Effector memory CD8-positive, alpha-beta T cell (primary cell): ENCODE measurements around the gene ARHGAP33.
"Not testable (repeated sequence)": the region's sequence is repeated elsewhere in the genome, so short reads cannot be mapped to it uniquely, and the experiment has no call there.

Experiments used
- ATAC-seq: fragments of 150-1000 bp; cut with Tn5 transposase; replicated peaks from 2 replicates; pipeline ENCODE4 v1.10.0; 2021; ENCODE audit warnings: mild to moderate bottlenecking, moderate library complexity
- DNase-seq, 3 experiments: peaks; one replicate each; pipeline ENCODE4 v3.0.0; 2021
- H3K27ac Mint-ChIP-seq, 2 donors: one replicate each; pipeline ENCODE4 v1.8.0; 2022; ENCODE audit warnings: mild to moderate bottlenecking in 2 of 2, mixed read lengths in 2 of 2, moderate library complexity in 2 of 2
- H3K27me3 Mint-ChIP-seq, 2 donors: one replicate each; pipeline ENCODE4 v1.8.0; 2022; ENCODE audit warnings: mixed read lengths in 2 of 2
- H3K36me3 Mint-ChIP-seq: one replicate; pipeline ENCODE4 v1.8.0; 2022; ENCODE audit warnings: mild to moderate bottlenecking, moderate library complexity, mixed read lengths; ENCODE audit not compliant: insufficient read depth
- H3K4me1 Mint-ChIP-seq, 2 donors: one replicate each; pipeline ENCODE4 v1.8.0; 2022; ENCODE audit warnings: low read depth in 2 of 2, mixed read lengths in 2 of 2
- H3K4me3 Mint-ChIP-seq, 2 donors: one replicate each; pipeline ENCODE4 v1.8.0; 2022; ENCODE audit warnings: mild to moderate bottlenecking in 2 of 2, mixed read lengths in 2 of 2, moderate library complexity in 2 of 2
- H3K9me3 Mint-ChIP-seq, 2 donors: one replicate each; pipeline ENCODE4 v1.8.0; 2022; ENCODE audit warnings: mixed read lengths in 2 of 2

The ARHGAP33 gene

DNA sequence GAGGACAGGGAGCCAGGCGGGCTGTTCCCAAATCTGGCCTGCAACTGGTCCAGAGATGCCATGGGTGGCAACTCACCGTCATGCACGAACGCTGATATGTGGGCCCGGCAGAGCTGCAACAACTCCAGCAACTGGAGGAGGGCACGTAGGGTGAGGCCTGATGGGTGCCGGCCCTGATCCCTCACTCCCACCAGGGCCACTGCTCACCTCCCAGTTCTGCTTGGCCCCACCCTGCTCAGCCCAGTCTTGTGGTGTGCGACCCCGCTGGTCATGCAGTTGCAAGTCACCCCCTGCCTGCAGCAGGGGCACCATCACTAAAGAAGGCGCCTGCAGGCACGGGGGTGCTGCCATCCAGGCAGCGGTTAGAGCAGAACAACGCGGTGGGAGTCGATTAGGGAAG is 16.9 kb downstream of the ARHGAP33 start:
- Mint-ChIP-seq H3K9me3 (no peaks in the 10 kb centered on the region), H3K4me1 (peaks cover 6% of the 10 kb centered on the region in 2 donors), H3K4me3 (no peak overlapping the region), H3K36me3 (peaks cover 2% of the 10 kb centered on the region), H3K27ac (no peak overlapping the region), H3K27me3 (peaks cover 21 to 46% of the 10 kb centered on the region in 2 donors)
- no peak for DNase-seq
- ATAC-seq: no peak

DNA sequence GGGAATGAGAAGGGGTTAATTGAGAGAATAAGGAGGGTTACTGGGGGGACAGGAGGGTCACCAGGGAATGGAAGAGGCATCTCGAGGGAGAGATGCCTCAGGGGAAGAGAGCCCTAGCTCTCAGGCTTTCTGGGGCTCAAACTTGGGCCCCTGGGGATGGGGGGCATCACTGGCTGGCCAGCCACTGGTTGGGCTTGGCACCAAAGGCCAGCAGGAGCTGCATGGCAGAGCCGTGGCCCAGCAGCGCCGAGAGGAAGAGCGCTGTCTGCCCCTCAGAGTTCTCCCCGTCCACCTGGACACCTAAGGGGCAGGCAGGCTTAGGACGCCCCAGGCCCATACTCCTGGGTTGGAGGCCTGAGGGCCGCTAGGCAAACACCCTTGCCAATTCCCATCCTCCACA is 17.5 kb downstream of the ARHGAP33 start:
- H3K36me3 Mint-ChIP-seq: peaks cover 2% of the 10 kb centered on the region
- peaks cover 6% of the 10 kb centered on the region in 2 donors for H3K4me1 Mint-ChIP-seq
- H3K4me3 Mint-ChIP-seq: no peak overlapping the region
- no peak for DNase-seq
- H3K9me3 Mint-ChIP-seq: no peaks in the 10 kb centered on the region
- no peak for ATAC-seq
- H3K27ac Mint-ChIP-seq: no peak overlapping the region
- H3K27me3 Mint-ChIP-seq: peaks cover 24 to 52% of the 10 kb centered on the region in 2 donors

DNA sequence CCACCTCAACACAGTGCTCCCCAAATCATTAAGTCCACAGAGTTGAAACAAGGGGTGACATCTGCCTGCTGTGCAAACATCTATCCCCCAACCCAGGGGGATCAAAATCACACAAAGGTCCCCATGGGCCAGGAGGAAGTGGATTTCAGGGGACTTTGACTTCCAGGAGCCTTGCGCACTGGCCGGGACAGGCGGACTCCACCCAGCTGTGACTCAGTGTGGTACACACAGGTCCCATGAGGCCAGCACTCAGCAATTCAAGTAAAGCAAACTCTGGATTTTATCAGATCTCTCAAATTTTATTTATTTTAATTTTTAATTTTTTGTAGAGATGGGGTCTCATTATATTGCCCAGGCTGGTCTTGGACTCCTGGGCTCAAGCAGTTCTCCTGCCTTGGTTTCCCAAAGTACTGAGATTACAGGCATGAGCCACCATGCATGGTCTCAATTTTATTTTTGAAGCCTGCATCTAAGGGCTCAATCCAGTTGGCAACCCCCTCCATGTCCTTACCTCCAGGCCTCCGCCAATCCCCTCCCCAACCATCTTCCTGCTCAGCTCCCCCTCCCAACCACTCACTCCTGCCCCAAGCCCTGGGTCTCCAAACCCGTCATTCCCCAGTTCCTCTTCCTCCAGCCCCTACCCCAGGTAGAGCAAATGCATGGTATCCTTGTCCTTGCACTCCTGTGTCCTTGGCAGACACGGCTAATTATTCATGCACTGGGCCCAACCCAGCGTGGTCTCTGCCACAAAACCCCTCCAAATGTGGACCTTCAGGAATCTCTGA is 18.2 kb downstream of the ARHGAP33 start:
- peaks cover 2% of the 10 kb centered on the region for H3K36me3 Mint-ChIP-seq
- DNase-seq: no peak
- H3K4me1 Mint-ChIP-seq: peaks cover 6% of the 10 kb centered on the region in 2 donors
- no peak overlapping the region for H3K4me3 Mint-ChIP-seq
- no peaks in the 10 kb centered on the region for H3K9me3 Mint-ChIP-seq
- H3K27ac Mint-ChIP-seq: no peak overlapping the region
- ATAC-seq: no peak
- peaks cover 29 to 59% of the 10 kb centered on the region in 2 donors for H3K27me3 Mint-ChIP-seq

DNA sequence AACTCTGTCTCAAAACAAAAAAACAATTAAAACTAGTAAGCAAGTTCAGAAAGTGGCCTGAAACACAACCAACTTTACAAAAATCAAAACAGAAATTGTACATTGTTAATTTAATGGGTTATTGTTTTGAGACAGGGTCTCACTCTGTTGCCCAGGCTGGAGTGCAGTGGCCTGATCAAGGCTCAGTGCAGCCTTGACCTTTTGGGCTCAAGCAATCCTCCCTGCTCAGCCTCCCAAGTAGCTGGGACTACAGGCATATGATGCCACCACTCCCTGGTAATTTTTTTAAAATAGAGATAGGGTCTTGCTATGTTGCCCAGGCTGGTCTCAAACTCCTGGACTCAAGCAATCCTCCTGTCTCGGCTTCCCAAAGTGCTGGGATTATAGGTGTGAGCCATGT is 20.2 kb downstream of the ARHGAP33 start:
- H3K4me3 Mint-ChIP-seq, H3K9me3 Mint-ChIP-seq, H3K4me1 Mint-ChIP-seq, ATAC-seq, H3K36me3 Mint-ChIP-seq, DNase-seq, H3K27ac Mint-ChIP-seq: not testable (repeated sequence)
- peaks cover 29 to 67% of the 10 kb centered on the region in 2 donors for H3K27me3 Mint-ChIP-seq

DNA sequence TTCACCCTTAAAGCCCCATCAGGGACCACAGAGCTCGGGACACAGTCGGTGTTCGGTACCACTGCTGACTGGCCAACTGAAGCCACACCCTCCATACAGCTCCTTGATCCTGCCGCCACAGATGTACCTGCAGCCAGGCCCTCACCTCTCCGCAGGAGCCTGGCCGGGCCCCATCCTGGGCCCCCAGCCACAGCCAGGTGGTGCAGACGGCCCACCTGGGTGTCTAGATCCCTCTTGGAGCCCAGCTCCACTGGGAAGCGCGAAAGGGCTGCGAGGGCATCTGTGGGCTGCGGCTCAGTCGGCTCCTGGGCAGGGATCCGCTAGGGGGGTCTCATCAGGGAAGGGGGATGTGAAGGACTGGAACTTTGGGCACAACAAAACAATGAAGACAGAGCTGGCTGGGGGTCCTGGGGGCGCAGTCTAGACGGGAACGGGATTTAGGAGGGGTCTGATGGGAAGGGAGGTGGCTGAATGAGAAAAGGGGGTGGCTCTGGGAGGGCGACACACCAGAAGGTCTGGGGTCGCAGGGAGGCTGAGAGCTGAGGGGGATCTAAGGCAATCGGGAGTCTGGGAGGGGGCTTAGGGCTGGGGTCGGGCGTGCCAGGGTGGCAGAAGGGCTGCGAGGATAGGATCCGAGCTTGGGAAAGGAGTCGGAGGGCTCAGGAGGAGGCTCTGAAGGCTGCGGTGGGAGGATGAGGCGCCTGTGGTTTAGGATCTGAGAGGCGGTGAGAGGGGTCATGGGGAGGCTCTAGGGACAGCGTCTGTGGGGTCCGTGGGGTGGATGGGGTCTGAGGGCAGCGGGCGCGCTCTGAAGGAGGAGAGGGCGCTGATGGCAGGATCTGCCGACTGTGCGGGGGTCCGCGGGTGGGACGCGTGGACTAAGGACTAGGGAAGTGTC is 21.5 kb downstream of the ARHGAP33 start:
- peaks cover 29 to 62% of the 10 kb centered on the region in 2 donors for H3K27me3 Mint-ChIP-seq
- peak overlapping the region in 1 of 2 donors; percentile 38 for H3K4me3 Mint-ChIP-seq
- no peaks in the 10 kb centered on the region for H3K9me3 Mint-ChIP-seq
- peaks cover 6% of the 10 kb centered on the region in 2 donors for H3K4me1 Mint-ChIP-seq
- no peak for ATAC-seq
- H3K27ac Mint-ChIP-seq: no peak overlapping the region
- no peak for DNase-seq
- peaks cover 2% of the 10 kb centered on the region for H3K36me3 Mint-ChIP-seq

DNA sequence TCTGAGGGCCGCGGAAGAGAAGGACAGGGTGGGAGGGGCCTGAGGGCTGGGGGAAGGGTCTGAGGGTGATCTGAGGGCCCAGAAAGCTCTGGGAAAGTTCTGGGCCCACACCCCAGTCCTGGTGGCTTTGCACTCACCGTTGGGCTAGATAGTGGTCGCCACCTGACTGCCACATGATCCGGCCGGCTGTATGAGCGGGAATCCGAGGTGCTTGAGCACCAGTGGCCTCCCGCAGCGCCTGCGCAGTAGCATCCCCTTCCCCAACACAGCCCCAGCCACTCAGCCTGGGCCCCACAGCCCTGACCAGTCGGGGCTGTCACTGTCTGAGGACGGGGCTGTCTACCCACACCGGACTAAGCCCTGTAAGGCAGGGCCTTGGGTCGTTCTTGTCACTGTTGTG is 22.3 kb downstream of the ARHGAP33 start:
- no peak for DNase-seq
- Mint-ChIP-seq H3K27me3 (peaks cover 29 to 54% of the 10 kb centered on the region in 2 donors), H3K9me3 (no peaks in the 10 kb centered on the region), H3K4me3 (peak overlapping the region in 1 of 2 donors; percentile 38), H3K36me3 (peaks cover 2% of the 10 kb centered on the region), H3K27ac (no peak overlapping the region), H3K4me1 (peaks cover 6% of the 10 kb centered on the region in 2 donors)
- no peak for ATAC-seq

DNA sequence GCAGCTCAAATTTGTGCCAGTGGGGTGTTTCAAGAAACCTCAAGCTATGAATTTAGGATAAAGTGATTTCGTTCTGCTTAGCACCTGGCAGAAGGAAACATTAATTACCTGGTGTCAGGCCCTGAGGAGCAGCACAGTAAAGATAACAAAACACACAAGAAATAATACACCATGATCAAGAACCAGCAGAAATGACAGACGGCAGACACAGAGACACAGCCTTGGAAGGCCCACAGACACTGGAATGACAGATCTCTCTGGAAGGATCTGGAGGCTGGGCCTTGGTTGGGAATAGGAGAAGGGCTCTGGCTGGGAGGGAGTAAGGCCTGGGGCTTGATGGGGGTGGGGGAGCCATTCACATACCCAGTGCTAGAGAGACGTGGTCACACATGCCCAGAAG is 26.5 kb downstream of the ARHGAP33 start:
- H3K27ac Mint-ChIP-seq: no peak overlapping the region
- H3K36me3 Mint-ChIP-seq: peaks cover 2% of the 10 kb centered on the region
- no peak for ATAC-seq
- no peaks in the 10 kb centered on the region for H3K9me3 Mint-ChIP-seq
- peaks cover 12 to 26% of the 10 kb centered on the region in 2 donors for H3K27me3 Mint-ChIP-seq
- no peak for DNase-seq
- H3K4me3 Mint-ChIP-seq: no peak overlapping the region
- peaks cover 14 to 19% of the 10 kb centered on the region in 2 donors for H3K4me1 Mint-ChIP-seq

DNA sequence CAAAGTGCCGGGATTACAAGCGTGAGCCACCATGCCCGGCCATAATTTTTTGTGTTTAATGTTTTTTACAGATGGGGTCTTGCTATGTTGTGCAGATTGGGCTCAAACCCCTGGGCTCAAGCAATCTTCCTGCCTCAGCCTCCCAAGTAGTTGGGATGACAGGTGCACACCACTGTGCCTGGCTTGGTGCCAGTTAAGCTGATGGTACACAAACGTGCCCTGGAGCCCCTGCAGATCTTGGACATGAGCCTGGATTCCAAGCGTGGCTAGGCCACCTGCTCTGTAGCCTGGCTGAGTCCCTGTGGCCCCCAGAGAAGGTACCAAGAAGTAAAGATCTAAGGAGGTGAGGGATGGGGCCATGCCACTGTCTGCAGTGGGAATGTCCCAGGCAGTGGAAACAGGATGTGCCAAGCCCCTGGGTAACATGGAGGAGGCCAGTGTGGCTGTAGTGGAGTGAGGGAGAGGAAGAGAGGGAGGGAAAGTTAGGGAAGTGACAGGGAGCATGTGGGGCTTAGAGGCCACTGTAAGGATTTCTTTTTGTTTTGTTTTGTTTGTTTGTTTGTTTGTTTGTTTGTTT is 30.2 kb downstream of the ARHGAP33 start:
- no peak for ATAC-seq
- no peaks in the 10 kb centered on the region for H3K9me3 Mint-ChIP-seq
- no peaks in the 10 kb centered on the region for H3K36me3 Mint-ChIP-seq
- no peak overlapping the region for H3K27ac Mint-ChIP-seq
- no peak overlapping the region for H3K4me3 Mint-ChIP-seq
- peaks cover 9 to 14% of the 10 kb centered on the region in 2 donors for H3K4me1 Mint-ChIP-seq
- DNase-seq: no peak
- peaks cover 1 to 14% of the 10 kb centered on the region in 2 donors for H3K27me3 Mint-ChIP-seq

DNA sequence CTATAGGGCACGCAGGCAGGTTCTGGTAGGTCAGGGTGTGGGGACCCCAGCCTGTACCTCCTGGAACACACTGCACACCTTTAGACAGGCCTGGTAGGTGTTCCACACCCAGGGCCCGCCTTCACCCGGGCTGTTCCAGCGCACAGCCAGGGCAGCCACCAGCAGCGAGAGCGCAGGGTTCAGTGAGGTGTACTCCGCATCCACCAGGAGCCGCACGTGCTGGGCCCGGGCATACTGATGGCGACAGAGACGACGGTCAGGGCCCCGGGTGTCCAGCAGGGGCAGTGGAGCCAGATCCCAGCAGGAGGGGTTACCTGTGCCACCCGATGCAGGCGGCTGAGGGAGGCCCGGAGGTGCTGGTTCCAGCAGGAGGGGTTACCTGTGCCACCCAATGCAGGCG is 31.2 kb downstream of the ARHGAP33 start:
- Mint-ChIP-seq H3K4me1 (peaks cover 9 to 14% of the 10 kb centered on the region in 2 donors), H3K27me3 (peaks cover 11 to 20% of the 10 kb centered on the region in 2 donors), H3K27ac (no peak overlapping the region), H3K4me3 (no peak overlapping the region), H3K36me3 (no peaks in the 10 kb centered on the region), H3K9me3 (no peaks in the 10 kb centered on the region)
- no peak for DNase-seq
- ATAC-seq: no peak

DNA sequence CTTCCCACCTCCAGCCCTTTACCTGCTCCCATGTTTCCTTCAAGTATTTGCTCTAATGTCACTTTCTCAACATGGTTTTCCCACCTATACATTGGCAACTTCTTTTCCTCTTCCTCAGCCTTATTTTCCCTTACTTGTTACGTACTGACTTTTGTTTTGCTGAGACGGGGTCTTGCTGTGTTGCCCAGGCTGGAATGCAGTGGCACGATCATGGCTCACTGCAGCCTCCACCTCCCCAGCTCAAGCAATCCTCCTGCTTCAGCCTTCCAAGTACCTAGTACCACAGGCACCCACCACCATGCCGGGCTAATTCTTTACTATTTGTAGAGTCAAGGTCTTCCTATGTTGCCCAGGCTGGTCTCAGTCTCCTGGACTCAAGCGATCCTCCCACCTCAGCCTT is 32.3 kb downstream of the ARHGAP33 start:
- H3K27ac Mint-ChIP-seq: no peak overlapping the region
- no peak overlapping the region for H3K4me3 Mint-ChIP-seq
- DNase-seq: no peak
- H3K36me3 Mint-ChIP-seq: no peaks in the 10 kb centered on the region
- ATAC-seq: no peak
- H3K27me3 Mint-ChIP-seq: peaks cover 21 to 30% of the 10 kb centered on the region in 2 donors
- peaks cover 9 to 14% of the 10 kb centered on the region in 2 donors for H3K4me1 Mint-ChIP-seq
- H3K9me3 Mint-ChIP-seq: no peaks in the 10 kb centered on the region

DNA sequence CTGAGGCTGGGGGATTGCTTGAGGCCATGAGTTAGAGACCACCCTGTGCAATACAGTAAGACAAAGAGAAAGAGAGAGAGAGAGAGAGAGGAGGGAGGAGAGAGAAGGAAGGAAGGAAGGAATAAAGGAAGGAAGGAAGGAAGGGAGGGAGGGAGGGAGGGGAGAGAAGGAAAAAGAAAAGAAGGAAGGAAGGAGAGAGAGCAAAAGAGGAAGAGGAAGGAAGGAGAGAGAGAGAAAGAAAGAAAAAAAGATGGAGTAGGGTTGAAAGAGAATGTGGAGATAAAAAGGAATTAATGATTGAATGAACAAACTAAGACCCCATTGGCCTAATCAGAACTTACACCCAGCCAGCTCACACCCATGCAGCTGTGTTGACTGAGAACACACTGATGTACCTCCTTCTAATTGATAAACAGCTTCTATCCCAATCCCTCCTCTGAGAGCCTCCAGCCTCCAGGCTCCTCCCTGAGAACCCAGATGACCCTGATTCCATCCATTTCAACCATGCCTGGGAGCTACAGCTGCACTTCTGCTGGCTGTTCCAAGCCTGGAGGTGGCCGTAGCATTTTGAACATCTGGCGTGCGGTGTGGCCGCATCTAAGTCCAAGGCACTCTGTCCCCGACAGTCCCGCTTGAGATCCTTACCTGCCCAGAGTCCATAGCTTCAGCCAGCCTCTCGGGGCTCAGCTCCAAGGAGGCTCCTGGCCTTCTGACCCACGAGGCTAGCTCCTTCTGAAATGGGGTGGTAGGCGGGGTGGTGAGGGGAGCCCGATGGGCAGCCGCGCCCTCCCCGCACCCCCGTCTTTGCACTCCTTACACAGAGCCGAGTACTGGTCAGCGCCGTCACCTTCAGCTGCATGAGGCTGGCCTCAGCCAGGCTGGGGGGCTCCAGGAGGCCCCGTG is 36.2 kb downstream of the ARHGAP33 start:
- Mint-ChIP-seq H3K36me3 (no peaks in the 10 kb centered on the region), H3K27me3 (peaks cover 38 to 69% of the 10 kb centered on the region in 2 donors), H3K4me1 (no peaks in the 10 kb centered on the region), H3K9me3 (no peaks in the 10 kb centered on the region), H3K4me3 (no peak overlapping the region), H3K27ac (no peak overlapping the region)
- ATAC-seq (no peak), DNase-seq (no peak)

DNA sequence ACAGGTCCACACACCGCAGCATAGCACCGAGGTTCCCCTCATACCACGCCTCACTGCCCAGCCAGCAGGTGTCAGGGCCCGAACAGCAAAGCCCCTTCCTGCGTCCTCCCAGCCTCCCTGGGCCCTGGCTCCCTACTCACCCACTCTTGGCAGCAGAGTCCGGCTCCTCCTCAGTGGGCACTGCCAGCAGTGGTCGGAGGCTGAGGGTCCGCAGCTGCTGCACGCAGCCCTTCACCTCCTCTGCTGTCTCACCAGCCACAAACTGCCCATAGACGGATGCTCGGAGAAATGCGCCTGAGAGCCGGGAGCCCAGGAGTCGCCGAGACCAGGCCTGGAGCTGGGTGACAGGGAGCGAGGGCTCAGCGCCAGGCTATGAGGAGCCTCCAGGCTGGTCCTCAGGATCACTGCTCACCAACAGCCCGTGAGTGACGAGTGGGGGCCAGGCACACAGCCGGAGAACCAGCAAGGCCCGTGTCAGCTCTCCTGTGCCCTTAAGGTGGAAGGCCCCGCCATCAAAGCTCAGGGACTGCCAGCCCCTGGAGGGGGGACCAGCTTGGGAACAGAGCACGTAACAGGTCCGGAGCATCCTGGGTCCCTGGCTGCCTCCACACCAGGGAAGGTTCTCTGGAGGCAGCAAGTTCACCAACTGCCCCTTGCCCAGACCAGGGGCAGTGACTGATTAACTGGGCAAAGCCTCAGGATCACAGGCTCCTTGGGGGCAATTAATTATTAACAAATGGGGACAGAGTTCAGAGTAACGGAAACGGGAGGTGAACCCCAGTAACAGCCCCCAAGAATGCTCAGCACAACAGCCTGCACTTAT is 37.1 kb downstream of the ARHGAP33 start, which contains the start of gene PRODH2:
Gene PRODH2 (minus strand): TSS at position 626 of the 823 bp plus-strand sequence. CDS start 40 bp downstream, at position 586.
- no peak for ATAC-seq
- Mint-ChIP-seq H3K27me3 (peaks cover 41 to 74% of the 10 kb centered on the region in 2 donors), H3K4me3 (no peak within 1 kb of the TSS), H3K27ac (no peak within 1 kb of the TSS), H3K4me1 (no peaks in the 10 kb centered on the region), H3K9me3 (no peaks in the 10 kb centered on the region), H3K36me3 (no peaks in the 10 kb centered on the region)
- no peak for DNase-seq
